H1 (cell line): Measurements from ENCODE around the gene SCNN1A. TPM values are rescaled to one million over a fixed set of nuclear protein-coding genes. Genes with fewer than 3 reads are reported as not detected.

Experiments
- ATF3 ChIP-seq: IDR thresholded peaks from 2 replicates; pipeline ENCODE4 v1.6.1; 2011; ENCODE audit warnings: low read depth, mild to moderate bottlenecking, low read length; ENCODE audit not compliant: insufficient read depth
- CTCF ChIP-seq, 3 experiments: IDR thresholded peaks; 1 replicate in 2 of 3; 2 replicates in 1 of 3; pipeline versions ENCODE4 v1.5.1 to v1.6.1; 2011; ENCODE audit warnings: low read length in 3 of 3, mild to moderate bottlenecking in 3 of 3, inconsistent platforms in 2 of 3, low read depth in 1 of 3, moderate library complexity in 1 of 3; ENCODE audit not compliant: insufficient read depth in 1 of 3; ENCODE audit errors: control extremely low read depth in 1 of 3
- GABPA ChIP-seq: IDR thresholded peaks from 2 replicates; pipeline ENCODE4 v1.6.1; 2011; ENCODE audit warnings: mild to moderate bottlenecking, low read length, moderate library complexity, borderline replicate concordance; ENCODE audit not compliant: insufficient read depth
- PHF8 ChIP-seq: fragments of 200-600 bp; sonication (generic); conservative IDR thresholded peaks from 2 replicates; pipeline ENCODE4 v1.7.1; 2012; ENCODE audit warnings: low read depth, mild to moderate bottlenecking, inconsistent platforms, low read length, moderate library complexity
- polyA plus RNA-seq, 7 experiments: library from polyadenylated mRNA; depleted of rRNA in 3 of 7; stranded (reverse) in 5 of 7; unstranded in 2 of 7; fragments of >200 nt in 5 of 7; fragments of 200-250 nt in 2 of 7; gene quantifications; 1 replicate in 5 of 7; 2 replicates in 1 of 7; 4 replicates in 1 of 7; pipeline versions ENCODE4 v1.2.1 to v1.2.3, GENCODE V29; 2011 to 2013; ENCODE audit warnings: missing spikeins in 2 of 7, mixed read lengths in 2 of 7
- total RNA-seq: library from RNA; stranded (reverse); fragmentation: NEBNext Ultra II Directional; extraction: Animal tissue kit (Norgen Biotek cat#: 25700); gene quantifications from 2 replicates; pipeline ENCODE4 v1.2.1, GENCODE V29; 2021

The SCNN1A gene
- total and polyA plus RNA-seq, 2 of the 8 experiments (the other 6 are each of a cell fraction or from before 2014, with no cell fraction given), result 85.5 to 156 TPM

GRCh38 chr12:6313326-6313940, 61.9 kb downstream of the SCNN1A start (continued):
- TF ChIP-seq CTCF (IDR thresholded peaks at IDR 0.05; ENCODE audit: control extremely low read depth in 1 of 3, insufficient read depth in 1 of 3, low read depth in 1 of 3, low read length in 3 of 3) (no peak), PHF8 (no peak), ATF3 (no peak), GABPA (no peak)
